ENCODE measurements around the gene TMEM221. TPM values are rescaled to one million over a fixed set of nuclear protein-coding genes. Genes with fewer than 3 reads are reported as not detected.

TMEM221 gene
- total RNA-seq (not detected), polyA plus RNA-seq (not detected), total RNA-seq (not detected)

GRCh38 chr19:17448131-17448967 lies at the start of gene TMEM221:
Gene TMEM221 (minus strand): TSS chr19:17448668. CDS start chr19:17448462, 206 bp downstream.
- Mint-ChIP-seq H3K27ac (no peak within 1 kb of the TSS), H3K27me3 (peaks cover 2 to 26% (median 8%) of the 10 kb centered on the region in 5 donors), H3K4me3 (peak within 1 kb of the TSS in 9 of 10 donors; percentile 16 to 68 (median 58)), H3K36me3 (no peaks in the 10 kb centered on the region), H3K4me1 (peaks cover 0 to 16% (median 10%) of the 10 kb centered on the region in 7 donors), H3K9me3 (peaks cover 0 to 3% (median 0%) of the 10 kb centered on the region in 11 donors)
- H3K27me3 ChIP-seq (ENCODE audit: control insufficient read depth in 2 of 2, insufficient read depth in 2 of 2, low read length in 2 of 2), result no peaks in the 10 kb centered on the region
- H3K36me3 ChIP-seq (ENCODE audit: control insufficient read depth in 2 of 3, insufficient read depth in 3 of 3, low read length in 3 of 3), result no peaks in the 10 kb centered on the region
- H3K27ac ChIP-seq (ENCODE audit: low read depth, low read length), result no peak within 1 kb of the TSS
- CTCF ChIA-PET, result interaction anchor here (1.0 kb wide), 1 partner anchor 55 kb away, joined by 3 read pairs; the partner anchor contains the start of gene CCDC194
- no peaks in the 10 kb centered on the region for H3K4me1 ChIP-seq (ENCODE audit: control insufficient read depth in 2 of 2, insufficient read depth in 2 of 2, low read length in 2 of 2)
- DNase-seq (peak; percentile 37 to 67 (median 50)), ATAC-seq (peak; percentile 89)
- H3K9me3 ChIP-seq (ENCODE audit: control insufficient read depth in 2 of 3, low read length in 3 of 3), result no peaks in the 10 kb centered on the region
- H3K4me3 ChIP-seq (ENCODE audit: low read length), result peak within 1 kb of the TSS; percentile 39
- POLR2A ChIA-PET, result no interaction called here
- intact Hi-C loops (cut with micrococcal nuclease), result loop anchor here in 1 of 2 donors (1.0 kb wide), 1 partner anchor 53 kb away; no protein-coding TSS in a partner anchor

- Mint-ChIP-seq H3K27ac (peak overlapping the region in 1 of 9 donors; percentile 51), H3K4me3 (no peak overlapping the region), H3K36me3 (no peaks in the 10 kb centered on the region), H3K27me3 (no peaks in the 10 kb centered on the region), H3K9me3 (no peaks in the 10 kb centered on the region), H3K4me1 (peaks cover 13 to 30% (median 25%) of the 10 kb centered on the region in 7 donors)
- CTCF ChIA-PET, result interaction anchor here (0.6 to 2.2 kb wide), 8 partner anchors 14 to 357 kb away, joined by 3 to 13 read pairs (median 4); partner anchors contain the start of gene PGLS
- POLR2A ChIA-PET, result interaction anchor here (1.2 to 1.3 kb wide), 3 partner anchors 11 to 14 kb away, joined by 3 read pairs; partner anchors contain the start of gene PGLS
- Histone ChIP-seq H3K4me1 (ENCODE audit: control insufficient read depth in 2 of 2, insufficient read depth in 2 of 2, low read length in 2 of 2) (peaks cover 8 to 15% of the 10 kb centered on the region in 2 donors), H3K36me3 (ENCODE audit: control insufficient read depth in 2 of 3, insufficient read depth in 3 of 3, low read length in 3 of 3) (peaks cover 0 to 8% (median 0%) of the 10 kb centered on the region in 3 experiments), H3K27me3 (ENCODE audit: control insufficient read depth in 2 of 2, insufficient read depth in 2 of 2, low read length in 2 of 2) (no peaks in the 10 kb centered on the region), H3K4me3 (ENCODE audit: low read length) (no peak overlapping the region), H3K9me3 (ENCODE audit: control insufficient read depth in 2 of 3, low read length in 3 of 3) (no peaks in the 10 kb centered on the region), H3K27ac (ENCODE audit: low read depth, low read length) (no peak overlapping the region)
- DNase-seq (no peak), ATAC-seq (no peak)
- intact Hi-C loops (cut with micrococcal nuclease), result loop anchor here in 1 of 2 donors (5.0 kb wide), 1 partner anchor 60 kb away; the partner anchor contains the start of gene COLGALT1
Observed at GRCh38 chr19:17497149-17497798, 48.8 kb upstream of the TMEM221 start.

- Mint-ChIP-seq H3K4me3 (peak overlapping the region in 4 of 10 donors; percentile 11 to 46 (median 23)), H3K27me3 (no peaks in the 10 kb centered on the region)
Observed at GRCh38 chr19:17496337-17496997, 48.0 kb upstream of the TMEM221 start.

GRCh38 chr19:17495639-17496296 lies 47.3 kb upstream of the TMEM221 start:
- Mint-ChIP-seq H3K36me3 (no peaks in the 10 kb centered on the region), H3K4me3 (peak overlapping the region in 3 of 10 donors; percentile 11 to 46 (median 26)), H3K9me3 (no peaks in the 10 kb centered on the region), H3K4me1 (peaks cover 16 to 37% (median 34%) of the 10 kb centered on the region in 7 donors), H3K27me3 (no peaks in the 10 kb centered on the region), H3K27ac (peak overlapping the region in 3 of 9 donors; percentile 51 to 72 (median 53))
- ChIA-PET POLR2A (interaction anchor here (0.6 to 1.4 kb wide), 9 partner anchors 9 to 190 kb away, joined by 3 to 5 read pairs (median 3); partner anchors contain the start of gene PGLS), CTCF (interaction anchor here (0.6 to 2.2 kb wide), 16 partner anchors 13 to 364 kb away, joined by 3 to 13 read pairs (median 4); partner anchors contain the start of genes PGLS and RPL18A)
- intact Hi-C loops (cut with micrococcal nuclease), result loop anchor here (1.0 to 5.0 kb wide), 3 partner anchors 62 to 360 kb away; partner anchors contain the start of gene COLGALT1 (in 1 of the 2)
- H3K4me1 ChIP-seq (ENCODE audit: control insufficient read depth in 2 of 2, insufficient read depth in 2 of 2, low read length in 2 of 2), result peaks cover 8 to 20% of the 10 kb centered on the region in 2 donors
- no peak overlapping the region for H3K27ac ChIP-seq (ENCODE audit: low read depth, low read length)
- H3K36me3 ChIP-seq (ENCODE audit: control insufficient read depth in 2 of 3, insufficient read depth in 3 of 3, low read length in 3 of 3), result peaks cover 0 to 7% (median 0%) of the 10 kb centered on the region in 3 experiments
- no peak overlapping the region for H3K4me3 ChIP-seq (ENCODE audit: low read length)
- no peak for ATAC-seq
- H3K27me3 ChIP-seq (ENCODE audit: control insufficient read depth in 2 of 2, insufficient read depth in 2 of 2, low read length in 2 of 2), result no peaks in the 10 kb centered on the region
- no peak for DNase-seq
- H3K9me3 ChIP-seq (ENCODE audit: control insufficient read depth in 2 of 3, low read length in 3 of 3), result no peaks in the 10 kb centered on the region

More at GRCh38 chr19:17496337-17496997, 48.0 kb upstream of the TMEM221 start:
- intact Hi-C loops (cut with micrococcal nuclease), result loop anchor here (1.0 to 5.0 kb wide), 3 partner anchors 61 to 359 kb away; partner anchors contain the start of gene COLGALT1 (in 1 of the 2)
- H3K27ac Mint-ChIP-seq, result peak overlapping the region in 4 of 9 donors; percentile 26 to 72 (median 50)
- ATAC-seq (peak; percentile 100), DNase-seq (peak; percentile 61 to 82 (median 71))
- no peaks in the 10 kb centered on the region for H3K36me3 Mint-ChIP-seq
- no peaks in the 10 kb centered on the region for H3K9me3 Mint-ChIP-seq
- H3K27ac ChIP-seq (ENCODE audit: low read depth, low read length), result no peak overlapping the region
- H3K4me1 ChIP-seq (ENCODE audit: control insufficient read depth in 2 of 2, insufficient read depth in 2 of 2, low read length in 2 of 2), result peaks cover 8 to 15% of the 10 kb centered on the region in 2 donors
- POLR2A ChIA-PET, result interaction anchor here (0.6 to 1.4 kb wide), 10 partner anchors 12 to 190 kb away, joined by 3 to 5 read pairs (median 3); partner anchors contain the start of gene PGLS
- peak overlapping the region; percentile 16 for H3K4me3 ChIP-seq (ENCODE audit: low read length)
- CTCF ChIA-PET, result interaction anchor here (0.6 to 2.2 kb wide), 17 partner anchors 13 to 363 kb away, joined by 3 to 13 read pairs (median 4); partner anchors contain the start of genes PGLS and RPL18A
- no peaks in the 10 kb centered on the region for H3K27me3 ChIP-seq (ENCODE audit: control insufficient read depth in 2 of 2, insufficient read depth in 2 of 2, low read length in 2 of 2)
- H3K9me3 ChIP-seq (ENCODE audit: control insufficient read depth in 2 of 3, low read length in 3 of 3), result no peaks in the 10 kb centered on the region
- peaks cover 13 to 30% (median 27%) of the 10 kb centered on the region in 7 donors for H3K4me1 Mint-ChIP-seq
- H3K36me3 ChIP-seq (ENCODE audit: control insufficient read depth in 2 of 3, insufficient read depth in 3 of 3, low read length in 3 of 3), result peaks cover 0 to 8% (median 0%) of the 10 kb centered on the region in 3 experiments

GRCh38 chr19:17491287-17491686 lies 42.8 kb upstream of the TMEM221 start:
- Histone ChIP-seq H3K9me3 (ENCODE audit: control insufficient read depth in 2 of 3, low read length in 3 of 3) (no peaks in the 10 kb centered on the region), H3K4me1 (ENCODE audit: control insufficient read depth in 2 of 2, insufficient read depth in 2 of 2, low read length in 2 of 2) (peaks cover 29 to 43% of the 10 kb centered on the region in 2 donors), H3K27ac (ENCODE audit: low read depth, low read length) (peak overlapping the region; percentile 49), H3K4me3 (ENCODE audit: low read length) (no peak overlapping the region), H3K27me3 (ENCODE audit: control insufficient read depth in 2 of 2, insufficient read depth in 2 of 2, low read length in 2 of 2) (no peaks in the 10 kb centered on the region), H3K36me3 (ENCODE audit: control insufficient read depth in 2 of 3, insufficient read depth in 3 of 3, low read length in 3 of 3) (no peaks in the 10 kb centered on the region)
- ATAC-seq (no peak), DNase-seq (no peak)
- intact Hi-C loops (cut with micrococcal nuclease), result no loop called here
- CTCF ChIA-PET, result no interaction called here
- Mint-ChIP-seq H3K36me3 (peaks cover 0 to 3% (median 0%) of the 10 kb centered on the region in 5 donors), H3K4me3 (peak overlapping the region in 3 of 10 donors; percentile 18 to 48 (median 40)), H3K9me3 (no peaks in the 10 kb centered on the region), H3K27me3 (no peaks in the 10 kb centered on the region), H3K4me1 (peaks cover 20 to 50% (median 46%) of the 10 kb centered on the region in 7 donors), H3K27ac (peak overlapping the region in 7 of 9 donors; percentile 81 to 90 (median 85))
- POLR2A ChIA-PET, result no interaction called here

Data from naive thymus-derived CD4-positive, alpha-beta T cell (primary cell).